CD4-positive, CD25-positive, alpha-beta regulatory T cell (primary cell): ENCODE data around the gene MCM8. TPM values are rescaled to one million over a fixed set of nuclear protein-coding genes. Genes with fewer than 3 reads are reported as not detected.

ENCODE experiments used
- ATAC-seq, 2 donors: fragments of 150-1000 bp; cut with Tn5 transposase; one replicate each; pipeline ENCODE4 v1.10.0; 2021; ENCODE audit warnings: low read depth in 2 of 2, moderate number of reproducible peaks in 2 of 2, moderate library complexity in 1 of 2
- DNase-seq, 3 donors: peaks; one replicate each; pipeline versions ENCODE4 v3.0.0 to v3.0.0-alpha.2; 2012 to 2022; ENCODE audit warnings: mixed read lengths in 1 of 3
- H3K27ac ChIP-seq: one replicate; pipeline ENCODE4 v1.7.0; 2013; ENCODE audit warnings: mild to moderate bottlenecking, low read length; ENCODE audit not compliant: insufficient read depth, poor library complexity, severe bottlenecking
- H3K27me3 ChIP-seq: one replicate; pipeline ENCODE4 v1.7.0; 2013; ENCODE audit warnings: low read length; ENCODE audit not compliant: control insufficient read depth, insufficient read depth
- H3K36me3 ChIP-seq: one replicate; pipeline ENCODE4 v1.7.0; 2013; ENCODE audit warnings: mild to moderate bottlenecking, low read length, moderate library complexity; ENCODE audit not compliant: control insufficient read depth, insufficient read depth
- H3K4me1 ChIP-seq: 2 replicates; pipeline ENCODE4 v1.7.0; 2013; ENCODE audit warnings: mild to moderate bottlenecking, low read length; ENCODE audit not compliant: insufficient read depth, control insufficient read depth, poor library complexity, severe bottlenecking
- H3K4me3 ChIP-seq: one replicate; pipeline ENCODE4 v1.7.0; 2013; ENCODE audit warnings: low read depth, mild to moderate bottlenecking, low read length, moderate library complexity
- H3K9me3 ChIP-seq, 2 experiments: 1 replicate in 1 of 2; 2 replicates in 1 of 2; pipeline ENCODE4 v1.7.0; 2013; ENCODE audit warnings: low read length in 2 of 2, mild to moderate bottlenecking in 1 of 2, moderate library complexity in 1 of 2; ENCODE audit not compliant: control insufficient read depth in 2 of 2
- H3K27ac Mint-ChIP-seq, 3 donors: one replicate each; pipeline ENCODE4 v1.8.0; 2020 to 2022; ENCODE audit warnings: mild to moderate bottlenecking in 3 of 3, mixed read lengths in 3 of 3, moderate library complexity in 2 of 3
- H3K27me3 Mint-ChIP-seq: one replicate; pipeline ENCODE4 v1.8.0; 2022; ENCODE audit warnings: mild to moderate bottlenecking, mixed read lengths
- H3K36me3 Mint-ChIP-seq: one replicate; pipeline ENCODE4 v1.8.0; 2020; ENCODE audit warnings: mixed read lengths
- H3K4me1 Mint-ChIP-seq, 4 donors: one replicate each; pipeline ENCODE4 v1.8.0; 2020 to 2022; ENCODE audit warnings: mixed read lengths in 4 of 4, mild to moderate bottlenecking in 1 of 4
- H3K4me3 Mint-ChIP-seq, 4 donors: one replicate each; pipeline ENCODE4 v1.8.0; 2020 to 2022; ENCODE audit warnings: mild to moderate bottlenecking in 4 of 4, mixed read lengths in 4 of 4, moderate library complexity in 3 of 4
- H3K9me3 Mint-ChIP-seq, 7 donors: one replicate each; pipeline ENCODE4 v1.8.0; 2020 to 2022; ENCODE audit warnings: mixed read lengths in 7 of 7, mild to moderate bottlenecking in 3 of 7, moderate library complexity in 2 of 7
- polyA plus RNA-seq, 4 donors: library from polyadenylated mRNA; unstranded; fragments of 300-500 nt; fragmentation: Illumina TruSeq; gene quantifications; one replicate each; pipeline ENCODE4 v1.2.3, GENCODE V29; 2021
- total RNA-seq: library from RNA; stranded (reverse); gene quantifications from one replicate; pipeline ENCODE4 v1.2.3, GENCODE V29; 2022

The MCM8 gene
- total and polyA plus RNA-seq, 5 donors from 2014 or later: 0.52 to 6.4 (median 1.4) TPM

GRCh38 chr20:5990946-5991345, 40.5 kb downstream of the MCM8 start:
- no peak for ATAC-seq
- Mint-ChIP-seq H3K27ac (peak overlapping the region in 1 of 3 donors; percentile 24), H3K4me1 (peaks cover 4 to 24% (median 7%) of the 10 kb centered on the region in 4 donors), H3K27me3 (no peaks in the 10 kb centered on the region), H3K4me3 (no peak overlapping the region), H3K9me3 (no peaks in the 10 kb centered on the region), H3K36me3 (peaks cover 23% of the 10 kb centered on the region)
- Histone ChIP-seq H3K9me3 (no peaks in the 10 kb centered on the region), H3K27me3 (no peaks in the 10 kb centered on the region), H3K4me1 (no peaks in the 10 kb centered on the region), H3K4me3 (no peak overlapping the region), H3K36me3 (peaks cover 16% of the 10 kb centered on the region), H3K27ac (no peak overlapping the region)
- DNase-seq: no peak

GRCh38 chr20:5991623-5992441, 41.4 kb downstream of the MCM8 start:
- Mint-ChIP-seq H3K27me3 (no peaks in the 10 kb centered on the region), H3K4me3 (no peak overlapping the region), H3K4me1 (peaks cover 7 to 27% (median 10%) of the 10 kb centered on the region in 4 donors), H3K9me3 (no peaks in the 10 kb centered on the region), H3K27ac (peak overlapping the region in 2 of 3 donors; percentile 23 to 78), H3K36me3 (peaks cover 19% of the 10 kb centered on the region)
- ATAC-seq: no peak
- Histone ChIP-seq H3K9me3 (no peaks in the 10 kb centered on the region), H3K27ac (no peak overlapping the region), H3K4me3 (no peak overlapping the region), H3K4me1 (peaks cover 5% of the 10 kb centered on the region), H3K27me3 (no peaks in the 10 kb centered on the region), H3K36me3 (peaks cover 16% of the 10 kb centered on the region)
- no peak for DNase-seq

GRCh38 chr20:5996765-5997164, 46.3 kb downstream of the MCM8 start:
- Histone ChIP-seq H3K4me1 (peaks cover 13% of the 10 kb centered on the region), H3K36me3 (peaks cover 4% of the 10 kb centered on the region), H3K27me3 (no peaks in the 10 kb centered on the region), H3K27ac (peak overlapping the region; percentile 29), H3K4me3 (no peak overlapping the region), H3K9me3 (no peaks in the 10 kb centered on the region)
- Mint-ChIP-seq H3K36me3 (no peaks in the 10 kb centered on the region), H3K27ac (peak overlapping the region; percentile 63 to 95 (median 78)), H3K4me3 (peak overlapping the region in 1 of 4 donors; percentile 2), H3K4me1 (peaks cover 6 to 35% (median 13%) of the 10 kb centered on the region in 4 donors), H3K27me3 (no peaks in the 10 kb centered on the region), H3K9me3 (no peaks in the 10 kb centered on the region)
- peak; percentile 67 to 78 for ATAC-seq
- DNase-seq: peak in 2 of 3 donors; percentile 39 to 70

- Mint-ChIP-seq H3K9me3 (no peaks in the 10 kb centered on the region), H3K36me3 (no peaks in the 10 kb centered on the region)
- no peaks in the 10 kb centered on the region for H3K27me3 ChIP-seq
Observed at GRCh38 chr20:5999783-6000182, 49.3 kb downstream of the MCM8 start.

GRCh38 chr20:6000871-6001270, 50.4 kb downstream of the MCM8 start:
- peaks cover 11 to 32% (median 22%) of the 10 kb centered on the region in 4 donors for H3K4me1 Mint-ChIP-seq
- H3K9me3 Mint-ChIP-seq: no peaks in the 10 kb centered on the region
- no peaks in the 10 kb centered on the region for H3K36me3 Mint-ChIP-seq
- no peak overlapping the region for H3K27ac Mint-ChIP-seq
- no peaks in the 10 kb centered on the region for H3K9me3 ChIP-seq
- H3K36me3 ChIP-seq: no peaks in the 10 kb centered on the region
- H3K27ac ChIP-seq: no peak overlapping the region
- no peak for ATAC-seq
- H3K4me1 ChIP-seq: peaks cover 23% of the 10 kb centered on the region
- no peaks in the 10 kb centered on the region for H3K27me3 Mint-ChIP-seq
- no peaks in the 10 kb centered on the region for H3K27me3 ChIP-seq
- no peak overlapping the region for H3K4me3 Mint-ChIP-seq
- no peak for DNase-seq
- H3K4me3 ChIP-seq: no peak overlapping the region

More at GRCh38 chr20:5999783-6000182, 49.3 kb downstream of the MCM8 start:
- no peak overlapping the region for H3K27ac ChIP-seq
- no peaks in the 10 kb centered on the region for H3K9me3 ChIP-seq
- no peak for ATAC-seq
- peaks cover 15% of the 10 kb centered on the region for H3K4me1 ChIP-seq
- H3K36me3 ChIP-seq: no peaks in the 10 kb centered on the region
- no peak for DNase-seq
- Mint-ChIP-seq H3K4me1 (peaks cover 11 to 37% (median 20%) of the 10 kb centered on the region in 4 donors), H3K4me3 (no peak overlapping the region), H3K27ac (no peak overlapping the region), H3K27me3 (no peaks in the 10 kb centered on the region)
- H3K4me3 ChIP-seq: no peak overlapping the region

GRCh38 chr20:6006603-6006949, 56.1 kb downstream of the MCM8 start:
- Histone ChIP-seq H3K27me3 (no peaks in the 10 kb centered on the region), H3K36me3 (peaks cover 21% of the 10 kb centered on the region), H3K4me1 (peaks cover 28% of the 10 kb centered on the region), H3K9me3 (no peaks in the 10 kb centered on the region), H3K4me3 (peak overlapping the region; percentile 90), H3K27ac (no peak overlapping the region)
- ATAC-seq (no peak), DNase-seq (no peak)
- H3K36me3 Mint-ChIP-seq: peaks cover 15% of the 10 kb centered on the region
- peak overlapping the region; percentile 95 to 99 (median 98) for H3K4me3 Mint-ChIP-seq
- peaks cover 11 to 46% (median 34%) of the 10 kb centered on the region in 4 donors for H3K4me1 Mint-ChIP-seq
- peaks cover 4% of the 10 kb centered on the region for H3K27me3 Mint-ChIP-seq
- H3K9me3 Mint-ChIP-seq: no peaks in the 10 kb centered on the region
- peak overlapping the region; percentile 96 to 97 (median 97) for H3K27ac Mint-ChIP-seq

GRCh38 chr20:6007094-6007528, 56.7 kb downstream of the MCM8 start:
- H3K9me3 ChIP-seq: no peaks in the 10 kb centered on the region
- H3K9me3 Mint-ChIP-seq: no peaks in the 10 kb centered on the region
- peak overlapping the region in 1 of 3 donors; percentile 96 for H3K27ac Mint-ChIP-seq
- peaks cover 4% of the 10 kb centered on the region for H3K27me3 Mint-ChIP-seq
- H3K4me3 Mint-ChIP-seq: peak overlapping the region; percentile 95 to 99 (median 98)
- DNase-seq: no peak
- no peaks in the 10 kb centered on the region for H3K27me3 ChIP-seq
- H3K36me3 ChIP-seq: peaks cover 25% of the 10 kb centered on the region
- peaks cover 18% of the 10 kb centered on the region for H3K36me3 Mint-ChIP-seq
- H3K27ac ChIP-seq: no peak overlapping the region
- peaks cover 28% of the 10 kb centered on the region for H3K4me1 ChIP-seq
- H3K4me1 Mint-ChIP-seq: peaks cover 13 to 48% (median 36%) of the 10 kb centered on the region in 4 donors
- no peak for ATAC-seq
- peak overlapping the region; percentile 90 for H3K4me3 ChIP-seq
